ENCODE measurements around the gene MCC. TPM values are rescaled to one million over a fixed set of nuclear protein-coding genes. Genes with fewer than 3 reads are reported as not detected.

Gene MCC
- total and polyA plus RNA-seq, 2 donors (not counting 1 experiment from before 2014, with no cell fraction given): 3.2 to 41.3 TPM

DNA sequence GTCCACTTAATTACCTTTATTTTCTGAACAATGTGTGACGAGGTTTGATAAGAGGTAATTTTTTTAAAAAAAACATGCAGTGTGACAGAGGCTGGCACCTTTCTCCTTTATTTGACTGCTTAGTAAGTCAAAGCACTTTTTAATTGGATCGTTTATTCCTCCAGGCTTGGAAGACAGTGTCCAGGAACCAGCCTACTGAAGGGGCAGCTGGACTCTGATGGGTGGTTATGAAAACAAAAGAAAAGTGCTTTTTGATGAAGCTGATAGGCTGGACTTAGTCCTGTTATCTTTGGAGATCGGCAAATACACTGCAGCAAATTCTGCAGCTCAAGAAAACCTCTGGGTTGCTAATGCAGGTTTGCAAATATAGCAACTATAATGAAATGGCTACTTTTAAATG, 370.0 kb downstream of the MCC start:
- no peak overlapping the region for H3K4me3 ChIP-seq (replicated peaks in 1 of 4; ENCODE audit: control extremely low read depth in 1 of 4, insufficient read depth in 1 of 4, low read depth in 3 of 4, low read length in 4 of 4)
- no peaks in the 10 kb centered on the region for H3K9me3 ChIP-seq (ENCODE audit: control insufficient read depth, insufficient read depth, low read depth, low read length)
- H3K79me2 ChIP-seq (ENCODE audit: control insufficient read depth, insufficient read depth, low read length): no peaks in the 10 kb centered on the region
- H3K4me2 ChIP-seq (ENCODE audit: extremely low read depth, insufficient read depth, low read length): no peak overlapping the region
- TF ChIP-seq, protein P1, sequence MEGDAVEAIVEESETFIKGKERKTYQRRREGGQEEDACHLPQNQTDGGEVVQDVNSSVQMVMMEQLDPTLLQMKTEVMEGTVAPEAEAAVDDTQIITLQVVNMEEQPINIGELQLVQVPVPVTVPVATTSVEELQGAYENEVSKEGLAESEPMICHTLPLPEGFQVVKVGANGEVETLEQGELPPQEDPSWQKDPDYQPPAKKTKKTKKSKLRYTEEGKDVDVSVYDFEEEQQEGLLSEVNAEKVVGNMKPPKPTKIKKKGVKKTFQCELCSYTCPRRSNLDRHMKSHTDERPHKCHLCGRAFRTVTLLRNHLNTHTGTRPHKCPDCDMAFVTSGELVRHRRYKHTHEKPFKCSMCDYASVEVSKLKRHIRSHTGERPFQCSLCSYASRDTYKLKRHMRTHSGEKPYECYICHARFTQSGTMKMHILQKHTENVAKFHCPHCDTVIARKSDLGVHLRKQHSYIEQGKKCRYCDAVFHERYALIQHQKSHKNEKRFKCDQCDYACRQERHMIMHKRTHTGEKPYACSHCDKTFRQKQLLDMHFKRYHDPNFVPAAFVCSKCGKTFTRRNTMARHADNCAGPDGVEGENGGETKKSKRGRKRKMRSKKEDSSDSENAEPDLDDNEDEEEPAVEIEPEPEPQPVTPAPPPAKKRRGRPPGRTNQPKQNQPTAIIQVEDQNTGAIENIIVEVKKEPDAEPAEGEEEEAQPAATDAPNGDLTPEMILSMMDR (conservative IDR thresholded peaks at IDR 0.05 in 1 of 2, IDR thresholded peaks at IDR 0.05 in 1 of 2; ENCODE audit: low read depth in 1 of 2, low read length in 2 of 2): no peak
- TF ChIP-seq EZH2 (IDR thresholded peaks at IDR 0.05; ENCODE audit: low read length, missing control alignments): no peak
- no peak for DNase-seq (ENCODE audit: low read depth in 2 of 2)
- H3K36me3 ChIP-seq (ENCODE audit: control insufficient read depth, insufficient read depth, low read length): no peaks in the 10 kb centered on the region
- no peak overlapping the region for H3K9ac ChIP-seq (ENCODE audit: insufficient read depth, low read length)
- H3K27ac ChIP-seq (ENCODE audit: insufficient read depth, low read length): no peak overlapping the region
- peaks cover 3% of the 10 kb centered on the region for H3K4me1 ChIP-seq (ENCODE audit: control insufficient read depth, extremely low read depth, insufficient read depth, low read length)
- no peak overlapping the region for H2AFZ ChIP-seq (ENCODE audit: low read length)
- no peaks in the 10 kb centered on the region for H4K20me1 ChIP-seq (ENCODE audit: control insufficient read depth, extremely low read depth, insufficient read depth, low read length)
- H3K27me3 ChIP-seq (ENCODE audit: control insufficient read depth, insufficient read depth, low read length): no peaks in the 10 kb centered on the region

DNA sequence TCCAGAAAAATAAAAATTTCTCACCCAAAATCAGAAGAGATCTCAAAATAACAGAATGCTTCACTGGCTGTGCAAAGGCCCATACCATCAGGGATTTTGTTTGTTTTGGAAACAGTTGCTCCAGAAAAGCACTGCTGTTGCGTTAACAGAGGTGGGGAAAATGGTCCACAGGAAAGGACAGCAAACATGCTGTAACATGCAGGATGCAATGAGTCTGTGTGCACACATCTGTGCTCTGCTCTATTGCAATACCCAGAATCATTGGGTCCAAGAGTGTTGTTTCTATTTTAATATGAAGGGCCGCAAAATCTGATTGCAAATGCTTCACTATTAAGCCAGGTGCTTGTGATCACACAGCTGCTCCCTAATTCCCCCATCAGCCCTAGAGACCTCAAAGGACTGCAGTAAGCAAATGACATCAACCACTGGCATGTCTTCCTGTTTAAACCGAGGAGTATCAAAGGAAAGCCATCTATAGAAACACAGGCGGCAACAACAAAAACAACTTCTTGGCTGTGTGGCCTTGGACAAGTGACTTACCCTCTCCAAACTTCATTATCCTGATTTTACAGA, 370.6 kb downstream of the MCC start:
- TF ChIP-seq, protein P1 (conservative IDR thresholded peaks at IDR 0.05 in 1 of 2, IDR thresholded peaks at IDR 0.05 in 1 of 2; ENCODE audit: low read depth in 1 of 2, low read length in 2 of 2): no peak
- no peak for TF ChIP-seq EZH2 (IDR thresholded peaks at IDR 0.05; ENCODE audit: low read length, missing control alignments)
- no peak overlapping the region for H3K27ac ChIP-seq (ENCODE audit: insufficient read depth, low read length)
- H3K36me3 ChIP-seq (ENCODE audit: control insufficient read depth, insufficient read depth, low read length): no peaks in the 10 kb centered on the region
- no peak for DNase-seq (ENCODE audit: low read depth in 2 of 2)
- H3K79me2 ChIP-seq (ENCODE audit: control insufficient read depth, insufficient read depth, low read length): no peaks in the 10 kb centered on the region
- H3K27me3 ChIP-seq (ENCODE audit: control insufficient read depth, insufficient read depth, low read length): no peaks in the 10 kb centered on the region
- no peak overlapping the region for H3K4me3 ChIP-seq (replicated peaks in 1 of 4; ENCODE audit: control extremely low read depth in 1 of 4, insufficient read depth in 1 of 4, low read depth in 3 of 4, low read length in 4 of 4)
- H4K20me1 ChIP-seq (ENCODE audit: control insufficient read depth, extremely low read depth, insufficient read depth, low read length): no peaks in the 10 kb centered on the region
- H3K4me1 ChIP-seq (ENCODE audit: control insufficient read depth, extremely low read depth, insufficient read depth, low read length): peaks cover 3% of the 10 kb centered on the region
- no peak overlapping the region for H3K4me2 ChIP-seq (ENCODE audit: extremely low read depth, insufficient read depth, low read length)
- no peak overlapping the region for H2AFZ ChIP-seq (ENCODE audit: low read length)
- H3K9me3 ChIP-seq (ENCODE audit: control insufficient read depth, insufficient read depth, low read depth, low read length): no peaks in the 10 kb centered on the region
- no peak overlapping the region for H3K9ac ChIP-seq (ENCODE audit: insufficient read depth, low read length)

DNA sequence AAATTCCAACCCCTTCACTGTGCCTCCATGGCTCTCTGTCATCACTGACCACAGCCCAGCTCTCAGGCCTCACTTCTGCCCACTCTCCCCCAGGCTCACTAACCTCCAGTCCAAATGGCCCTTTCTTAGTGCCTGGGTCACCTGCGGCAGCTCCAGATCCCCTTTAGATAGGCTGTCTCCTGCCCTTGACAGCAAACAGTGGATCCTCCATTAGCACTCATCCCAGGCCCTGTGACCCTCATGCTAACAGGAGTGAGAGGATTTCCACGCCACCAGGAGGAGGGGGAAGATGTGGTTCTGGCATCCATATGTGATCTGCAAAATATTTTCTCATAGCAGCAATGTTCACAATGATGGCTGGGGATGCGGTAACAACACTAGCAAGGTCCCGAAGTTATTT, 372.3 kb downstream of the MCC start:
- no peaks in the 10 kb centered on the region for H3K79me2 ChIP-seq (ENCODE audit: control insufficient read depth, insufficient read depth, low read length)
- H3K36me3 ChIP-seq (ENCODE audit: control insufficient read depth, insufficient read depth, low read length): no peaks in the 10 kb centered on the region
- no peak overlapping the region for H3K27ac ChIP-seq (ENCODE audit: insufficient read depth, low read length)
- no peaks in the 10 kb centered on the region for H3K9me3 ChIP-seq (ENCODE audit: control insufficient read depth, insufficient read depth, low read depth, low read length)
- TF ChIP-seq, protein P1 (conservative IDR thresholded peaks at IDR 0.05 in 1 of 2, IDR thresholded peaks at IDR 0.05 in 1 of 2; ENCODE audit: low read depth in 1 of 2, low read length in 2 of 2): no peak
- no peak for TF ChIP-seq EZH2 (IDR thresholded peaks at IDR 0.05; ENCODE audit: low read length, missing control alignments)
- no peaks in the 10 kb centered on the region for H4K20me1 ChIP-seq (ENCODE audit: control insufficient read depth, extremely low read depth, insufficient read depth, low read length)
- DNase-seq (ENCODE audit: low read depth in 2 of 2): no peak
- H3K4me1 ChIP-seq (ENCODE audit: control insufficient read depth, extremely low read depth, insufficient read depth, low read length): peaks cover 3% of the 10 kb centered on the region
- H2AFZ ChIP-seq (ENCODE audit: low read length): no peak overlapping the region
- H3K27me3 ChIP-seq (ENCODE audit: control insufficient read depth, insufficient read depth, low read length): no peaks in the 10 kb centered on the region
- H3K9ac ChIP-seq (ENCODE audit: insufficient read depth, low read length): no peak overlapping the region
- H3K4me2 ChIP-seq (ENCODE audit: extremely low read depth, insufficient read depth, low read length): no peak overlapping the region
- H3K4me3 ChIP-seq (replicated peaks in 1 of 4; ENCODE audit: control extremely low read depth in 1 of 4, insufficient read depth in 1 of 4, low read depth in 3 of 4, low read length in 4 of 4): no peak overlapping the region
